Liver (tissue), 9 donors: ENCODE measurements around the gene STAM. TPM values are rescaled to one million over a fixed set of nuclear protein-coding genes. Genes with fewer than 3 reads are reported as not detected.

Experiments
- DNase-seq: peaks from one replicate; pipeline ENCODE4 v3.0.0-alpha.2; 2017; ENCODE audit warnings: low spot score
- H3K27ac ChIP-seq, 2 donors: one replicate each; pipeline ENCODE4 v1.7.0; 2013; ENCODE audit warnings: inconsistent platforms in 2 of 2, low read length in 2 of 2, control low read depth in 1 of 2, low read depth in 1 of 2, mild to moderate bottlenecking in 1 of 2
- H3K27me3 ChIP-seq, 4 donors: one replicate each; pipeline versions ENCODE4 v1.6.1 to v1.7.0; 2013; ENCODE audit warnings: low read length in 3 of 4, inconsistent platforms in 1 of 4, mild to moderate bottlenecking in 1 of 4, moderate library complexity in 1 of 4; ENCODE audit not compliant: control insufficient read depth in 4 of 4, insufficient read depth in 4 of 4
- H3K36me3 ChIP-seq, 4 donors: one replicate each; pipeline versions ENCODE4 v1.6.1 to v1.7.0; 2013; ENCODE audit warnings: low read length in 3 of 4, mild to moderate bottlenecking in 3 of 4, low read depth in 1 of 4, moderate library complexity in 1 of 4; ENCODE audit not compliant: control insufficient read depth in 4 of 4, insufficient read depth in 3 of 4
- H3K4me1 ChIP-seq, 4 donors: one replicate each; pipeline versions ENCODE4 v1.6.1 to v1.7.0; 2013; ENCODE audit warnings: low read length in 3 of 4, mild to moderate bottlenecking in 3 of 4, moderate library complexity in 1 of 4; ENCODE audit not compliant: control insufficient read depth in 4 of 4, insufficient read depth in 4 of 4
- H3K4me3 ChIP-seq, 3 donors: one replicate each; pipeline versions ENCODE4 v1.6.1 to v1.7.0; 2013; ENCODE audit warnings: low read length in 3 of 3, control low read depth in 1 of 3, low read depth in 1 of 3, mild to moderate bottlenecking in 1 of 3
- H3K9ac ChIP-seq, 2 donors: one replicate each; pipeline ENCODE4 v1.7.0; 2013; ENCODE audit warnings: low read length in 2 of 2, mild to moderate bottlenecking in 2 of 2, moderate library complexity in 2 of 2, control low read depth in 1 of 2, low read depth in 1 of 2
- H3K9me3 ChIP-seq, 4 donors: one replicate each; pipeline versions ENCODE4 v1.6.1 to v1.7.0; 2013; ENCODE audit warnings: low read length in 3 of 4; ENCODE audit not compliant: control insufficient read depth in 4 of 4
- EGR1 ChIP-seq, 2 donors: IDR thresholded peaks; 2 replicates each; pipeline ENCODE4 v1.6.1; 2016 to 2018; ENCODE audit warnings: antibody characterized with exemption in 2 of 2, low read depth in 2 of 2
- FOXA1 ChIP-seq: IDR thresholded peaks from 2 replicates; pipeline ENCODE4 v1.6.1; 2016; ENCODE audit warnings: antibody characterized with exemption
- FOXA2 ChIP-seq: IDR thresholded peaks from 2 replicates; pipeline ENCODE4 v1.6.1; 2016; ENCODE audit warnings: antibody characterized with exemption
- GABPA ChIP-seq, 2 donors: IDR thresholded peaks in 1 of 2; conservative IDR thresholded peaks in 1 of 2; 2 replicates each; pipeline ENCODE4 v1.6.1; 2016; ENCODE audit warnings: antibody characterized with exemption in 2 of 2, mild to moderate bottlenecking in 1 of 2, moderate library complexity in 1 of 2
- HNF4A ChIP-seq, 2 donors: conservative IDR thresholded peaks; 2 replicates each; pipeline ENCODE4 v1.6.1; 2016; ENCODE audit warnings: antibody characterized with exemption in 2 of 2, mild to moderate bottlenecking in 2 of 2
- HNF4G ChIP-seq: IDR thresholded peaks from 2 replicates; pipeline ENCODE4 v1.6.1; 2016; ENCODE audit warnings: antibody characterized with exemption
- JUND ChIP-seq, 2 donors: IDR thresholded peaks; 2 replicates each; pipeline ENCODE4 v1.6.1; 2016; ENCODE audit warnings: antibody characterized with exemption in 2 of 2
- MAX ChIP-seq: IDR thresholded peaks from 2 replicates; pipeline ENCODE4 v1.6.1; 2016; ENCODE audit warnings: antibody characterized with exemption
- NR2F2 ChIP-seq: IDR thresholded peaks from 2 replicates; pipeline ENCODE4 v1.6.1; 2016; ENCODE audit warnings: antibody characterized with exemption
- RAD21 ChIP-seq, 2 donors: IDR thresholded peaks; 2 replicates each; pipeline ENCODE4 v1.6.1; 2016; ENCODE audit warnings: antibody characterized with exemption in 2 of 2, mild to moderate bottlenecking in 2 of 2
- RXRA ChIP-seq, 2 donors: IDR thresholded peaks; 2 replicates each; pipeline ENCODE4 v1.6.1; 2017 to 2018; ENCODE audit warnings: antibody characterized with exemption in 2 of 2, mild to moderate bottlenecking in 1 of 2
- SP1 ChIP-seq: IDR thresholded peaks from 2 replicates; pipeline ENCODE4 v1.6.1; 2018; ENCODE audit warnings: antibody characterized with exemption, mild to moderate bottlenecking
- TAF1 ChIP-seq: conservative IDR thresholded peaks from 2 replicates; pipeline ENCODE4 v1.6.1; 2016; ENCODE audit warnings: antibody characterized with exemption, mild to moderate bottlenecking
- YY1 ChIP-seq: IDR thresholded peaks from 2 replicates; pipeline ENCODE4 v1.6.1; 2016; ENCODE audit warnings: antibody characterized with exemption, mild to moderate bottlenecking
- WGBS: extraction: QIAGEN DNeasy Blood & Tissue Kit; methylation state at CpG from one replicate; pipeline ENCODE4 v1.1.7; 2013; 5-methylcytosine and 5-hydroxymethylcytosine counted together
- polyA plus RNA-seq, 2 donors: library from polyadenylated mRNA; stranded (reverse) in 1 of 2; unstranded in 1 of 2; fragments of 200-250 nt in 1 of 2; fragments of >200 nt in 1 of 2; fragmentation: Nextera tagmentation in 1 of 2; extraction: Ambion mirVana in 1 of 2; gene quantifications; one replicate each; pipeline versions ENCODE4 v1.2.1 to v1.2.3, GENCODE V29; 2013 to 2015
- total RNA-seq, 2 donors: library from RNA; depleted of rRNA; stranded (reverse); fragments of >200 nt; gene quantifications; one replicate each; pipeline ENCODE4 v1.2.3, GENCODE V29; 2014
- TF ChIP-seq, protein P1 (sequence below): IDR thresholded peaks from 2 replicates; pipeline ENCODE4 v1.6.1; 2016; ENCODE audit warnings: antibody characterized with exemption
- TF ChIP-seq, protein P2 (sequence below): IDR thresholded peaks from 2 replicates; pipeline ENCODE4 v1.6.1; 2016; ENCODE audit warnings: antibody characterized with exemption, mild to moderate bottlenecking
- TF ChIP-seq, protein P3 (sequence below): IDR thresholded peaks from 2 replicates; pipeline ENCODE4 v1.6.1; 2016; ENCODE audit warnings: antibody characterized with exemption
- TF ChIP-seq, protein P4 (sequence below): fragments of 150-350 bp; IDR thresholded peaks from 2 replicates; pipeline ENCODE4 v1.5.1; 2017; ENCODE audit warnings: improper control_type of control experiment, low read depth, low read length; ENCODE audit not compliant: missing input control
- donor health status: healthy.
- donor health status: healthy.
- donor health status: healthy.
- donor health status: healthy.
- donor health status: healthy.

The STAM gene
- total and polyA plus RNA-seq, 4 donors: 4.9 to 32.4 (median 6.7) TPM

GRCh38 chr10:17647326-17647725, 3.4 kb downstream of the STAM start:
- Histone ChIP-seq H3K9ac (no peak overlapping the region), H3K4me1 (peaks cover 10 to 29% (median 24%) of the 10 kb centered on the region in 4 donors), H3K9me3 (no peaks in the 10 kb centered on the region), H3K27ac (no peak overlapping the region), H3K36me3 (no peaks in the 10 kb centered on the region), H3K27me3 (no peaks in the 10 kb centered on the region), H3K4me3 (no peak overlapping the region)
- no peak for DNase-seq
- no peak for TF ChIP-seq GABPA (IDR thresholded peaks at IDR 0.05 in 1 of 2, conservative IDR thresholded peaks at IDR 0.05 in 1 of 2)
- TF ChIP-seq, protein P1, sequence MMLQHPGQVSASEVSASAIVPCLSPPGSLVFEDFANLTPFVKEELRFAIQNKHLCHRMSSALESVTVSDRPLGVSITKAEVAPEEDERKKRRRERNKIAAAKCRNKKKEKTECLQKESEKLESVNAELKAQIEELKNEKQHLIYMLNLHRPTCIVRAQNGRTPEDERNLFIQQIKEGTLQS: no peak
- TF ChIP-seq SP1: no peak
- no peak for TF ChIP-seq HNF4A (conservative IDR thresholded peaks at IDR 0.05)
- TF ChIP-seq JUND (IDR thresholded peaks at IDR 0.05): no peak
- TF ChIP-seq EGR1 (IDR thresholded peaks at IDR 0.05; ENCODE audit: low read depth in 2 of 2): no peak
- TF ChIP-seq RAD21 (IDR thresholded peaks at IDR 0.05): no peak
- TF ChIP-seq, protein P2, sequence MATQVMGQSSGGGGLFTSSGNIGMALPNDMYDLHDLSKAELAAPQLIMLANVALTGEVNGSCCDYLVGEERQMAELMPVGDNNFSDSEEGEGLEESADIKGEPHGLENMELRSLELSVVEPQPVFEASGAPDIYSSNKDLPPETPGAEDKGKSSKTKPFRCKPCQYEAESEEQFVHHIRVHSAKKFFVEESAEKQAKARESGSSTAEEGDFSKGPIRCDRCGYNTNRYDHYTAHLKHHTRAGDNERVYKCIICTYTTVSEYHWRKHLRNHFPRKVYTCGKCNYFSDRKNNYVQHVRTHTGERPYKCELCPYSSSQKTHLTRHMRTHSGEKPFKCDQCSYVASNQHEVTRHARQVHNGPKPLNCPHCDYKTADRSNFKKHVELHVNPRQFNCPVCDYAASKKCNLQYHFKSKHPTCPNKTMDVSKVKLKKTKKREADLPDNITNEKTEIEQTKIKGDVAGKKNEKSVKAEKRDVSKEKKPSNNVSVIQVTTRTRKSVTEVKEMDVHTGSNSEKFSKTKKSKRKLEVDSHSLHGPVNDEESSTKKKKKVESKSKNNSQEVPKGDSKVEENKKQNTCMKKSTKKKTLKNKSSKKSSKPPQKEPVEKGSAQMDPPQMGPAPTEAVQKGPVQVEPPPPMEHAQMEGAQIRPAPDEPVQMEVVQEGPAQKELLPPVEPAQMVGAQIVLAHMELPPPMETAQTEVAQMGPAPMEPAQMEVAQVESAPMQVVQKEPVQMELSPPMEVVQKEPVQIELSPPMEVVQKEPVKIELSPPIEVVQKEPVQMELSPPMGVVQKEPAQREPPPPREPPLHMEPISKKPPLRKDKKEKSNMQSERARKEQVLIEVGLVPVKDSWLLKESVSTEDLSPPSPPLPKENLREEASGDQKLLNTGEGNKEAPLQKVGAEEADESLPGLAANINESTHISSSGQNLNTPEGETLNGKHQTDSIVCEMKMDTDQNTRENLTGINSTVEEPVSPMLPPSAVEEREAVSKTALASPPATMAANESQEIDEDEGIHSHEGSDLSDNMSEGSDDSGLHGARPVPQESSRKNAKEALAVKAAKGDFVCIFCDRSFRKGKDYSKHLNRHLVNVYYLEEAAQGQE: no peak
- no peak for TF ChIP-seq RXRA (IDR thresholded peaks at IDR 0.05)
- TF ChIP-seq FOXA1: no peak
- WGBS: 58% methylated on average over 3 of the region's 3 CpGs

GRCh38 chr10:17648243-17649035, 4.5 kb downstream of the STAM start:
- DNase-seq: no peak
- H3K27me3 ChIP-seq: no peaks in the 10 kb centered on the region
- H3K4me1 ChIP-seq: peaks cover 7 to 19% (median 17%) of the 10 kb centered on the region in 4 donors
- TF ChIP-seq FOXA1 (no peak), EGR1 (IDR thresholded peaks at IDR 0.05; ENCODE audit: low read depth in 2 of 2) (no peak), YY1 (no peak), HNF4G (no peak), HNF4A (conservative IDR thresholded peaks at IDR 0.05) (no peak), GABPA (IDR thresholded peaks at IDR 0.05 in 1 of 2, conservative IDR thresholded peaks at IDR 0.05 in 1 of 2) (no peak), RXRA (IDR thresholded peaks at IDR 0.05) (no peak), JUND (IDR thresholded peaks at IDR 0.05) (no peak), NR2F2 (no peak), FOXA2 (no peak), MAX (no peak), SP1 (no peak), TAF1 (no peak)
- TF ChIP-seq, protein P3, sequence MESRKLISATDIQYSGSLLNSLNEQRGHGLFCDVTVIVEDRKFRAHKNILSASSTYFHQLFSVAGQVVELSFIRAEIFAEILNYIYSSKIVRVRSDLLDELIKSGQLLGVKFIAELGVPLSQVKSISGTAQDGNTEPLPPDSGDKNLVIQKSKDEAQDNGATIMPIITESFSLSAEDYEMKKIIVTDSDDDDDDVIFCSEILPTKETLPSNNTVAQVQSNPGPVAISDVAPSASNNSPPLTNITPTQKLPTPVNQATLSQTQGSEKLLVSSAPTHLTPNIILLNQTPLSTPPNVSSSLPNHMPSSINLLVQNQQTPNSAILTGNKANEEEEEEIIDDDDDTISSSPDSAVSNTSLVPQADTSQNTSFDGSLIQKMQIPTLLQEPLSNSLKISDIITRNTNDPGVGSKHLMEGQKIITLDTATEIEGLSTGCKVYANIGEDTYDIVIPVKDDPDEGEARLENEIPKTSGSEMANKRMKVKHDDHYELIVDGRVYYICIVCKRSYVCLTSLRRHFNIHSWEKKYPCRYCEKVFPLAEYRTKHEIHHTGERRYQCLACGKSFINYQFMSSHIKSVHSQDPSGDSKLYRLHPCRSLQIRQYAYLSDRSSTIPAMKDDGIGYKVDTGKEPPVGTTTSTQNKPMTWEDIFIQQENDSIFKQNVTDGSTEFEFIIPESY: no peak
- TF ChIP-seq, protein P2: no peak
- TF ChIP-seq, protein P1: no peak
- TF ChIP-seq, protein P4, sequence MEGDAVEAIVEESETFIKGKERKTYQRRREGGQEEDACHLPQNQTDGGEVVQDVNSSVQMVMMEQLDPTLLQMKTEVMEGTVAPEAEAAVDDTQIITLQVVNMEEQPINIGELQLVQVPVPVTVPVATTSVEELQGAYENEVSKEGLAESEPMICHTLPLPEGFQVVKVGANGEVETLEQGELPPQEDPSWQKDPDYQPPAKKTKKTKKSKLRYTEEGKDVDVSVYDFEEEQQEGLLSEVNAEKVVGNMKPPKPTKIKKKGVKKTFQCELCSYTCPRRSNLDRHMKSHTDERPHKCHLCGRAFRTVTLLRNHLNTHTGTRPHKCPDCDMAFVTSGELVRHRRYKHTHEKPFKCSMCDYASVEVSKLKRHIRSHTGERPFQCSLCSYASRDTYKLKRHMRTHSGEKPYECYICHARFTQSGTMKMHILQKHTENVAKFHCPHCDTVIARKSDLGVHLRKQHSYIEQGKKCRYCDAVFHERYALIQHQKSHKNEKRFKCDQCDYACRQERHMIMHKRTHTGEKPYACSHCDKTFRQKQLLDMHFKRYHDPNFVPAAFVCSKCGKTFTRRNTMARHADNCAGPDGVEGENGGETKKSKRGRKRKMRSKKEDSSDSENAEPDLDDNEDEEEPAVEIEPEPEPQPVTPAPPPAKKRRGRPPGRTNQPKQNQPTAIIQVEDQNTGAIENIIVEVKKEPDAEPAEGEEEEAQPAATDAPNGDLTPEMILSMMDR: no peak
- no peaks in the 10 kb centered on the region for H3K36me3 ChIP-seq
- H3K9ac ChIP-seq: no peak overlapping the region
- H3K9me3 ChIP-seq: no peaks in the 10 kb centered on the region
- no peak overlapping the region for H3K27ac ChIP-seq
- 92% methylated on average over 10 of the region's 10 CpGs for WGBS
- no peak overlapping the region for H3K4me3 ChIP-seq
